ENCODE data around the gene GRHL3.

DNA sequence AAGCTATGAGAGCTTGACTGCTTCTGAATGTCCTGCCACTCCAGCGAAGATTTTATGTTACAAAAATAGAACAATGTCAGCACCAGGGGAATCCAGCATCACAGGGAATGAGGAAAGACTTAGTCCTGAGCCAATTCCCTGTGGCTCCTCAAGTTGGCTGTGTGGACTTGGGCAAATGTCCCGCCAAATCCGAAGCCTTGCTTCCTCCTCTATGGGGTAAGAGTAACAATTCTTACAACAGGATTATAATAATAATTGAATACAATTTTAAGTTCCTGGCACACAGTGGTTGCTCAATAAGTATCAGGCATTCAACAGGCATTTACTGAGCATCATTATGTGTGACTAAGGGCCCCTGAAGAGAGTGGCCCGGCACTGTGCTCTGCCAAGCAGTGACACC lies 50.0 kb downstream of the GRHL3 start:
- TF ChIP-seq, protein P1, sequence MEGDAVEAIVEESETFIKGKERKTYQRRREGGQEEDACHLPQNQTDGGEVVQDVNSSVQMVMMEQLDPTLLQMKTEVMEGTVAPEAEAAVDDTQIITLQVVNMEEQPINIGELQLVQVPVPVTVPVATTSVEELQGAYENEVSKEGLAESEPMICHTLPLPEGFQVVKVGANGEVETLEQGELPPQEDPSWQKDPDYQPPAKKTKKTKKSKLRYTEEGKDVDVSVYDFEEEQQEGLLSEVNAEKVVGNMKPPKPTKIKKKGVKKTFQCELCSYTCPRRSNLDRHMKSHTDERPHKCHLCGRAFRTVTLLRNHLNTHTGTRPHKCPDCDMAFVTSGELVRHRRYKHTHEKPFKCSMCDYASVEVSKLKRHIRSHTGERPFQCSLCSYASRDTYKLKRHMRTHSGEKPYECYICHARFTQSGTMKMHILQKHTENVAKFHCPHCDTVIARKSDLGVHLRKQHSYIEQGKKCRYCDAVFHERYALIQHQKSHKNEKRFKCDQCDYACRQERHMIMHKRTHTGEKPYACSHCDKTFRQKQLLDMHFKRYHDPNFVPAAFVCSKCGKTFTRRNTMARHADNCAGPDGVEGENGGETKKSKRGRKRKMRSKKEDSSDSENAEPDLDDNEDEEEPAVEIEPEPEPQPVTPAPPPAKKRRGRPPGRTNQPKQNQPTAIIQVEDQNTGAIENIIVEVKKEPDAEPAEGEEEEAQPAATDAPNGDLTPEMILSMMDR (IDR thresholded peaks at IDR 0.05): no peak
- no peak for TF ChIP-seq POLR2AphosphoS5 (IDR thresholded peaks at IDR 0.05)
- TF ChIP-seq POLR2A (IDR thresholded peaks at IDR 0.05): no peak

Measured in prostate gland (tissue), 2 donors.